AG04449 (cell line): ENCODE results near the gene SLC44A5.

Source experiments
- CTCF ChIA-PET: fragments of 350-600 bp; formaldehyde crosslinking; extraction: SDS; loops from one replicate; lab custom pipeline; 2021; ENCODE audit warnings: antibody characterized with exemption; lab: Yijun Ruan, JAX
- POLR2A ChIA-PET: fragments of 400-600, 350-600 bp; formaldehyde crosslinking; extraction: SDS; loops from one replicate; lab custom pipeline; 2020; ENCODE audit warnings: antibody characterized with exemption, inconsistent platforms; lab: Yijun Ruan, JAX
- DNase-seq: peaks from one replicate; pipeline ENCODE4 v3.0.0-alpha.2; 2010; ENCODE audit warnings: low read depth, low spot score
- H3K4me3 ChIP-seq: 2 replicates; pipeline ENCODE4 v1.5.1; 2011; ENCODE audit warnings: low read depth, mild to moderate bottlenecking, control low read depth, low read length
- TF ChIP-seq, protein P1 (sequence below): IDR thresholded peaks from one replicate; pipeline ENCODE4 v1.5.1; 2011; ENCODE audit warnings: mild to moderate bottlenecking, moderate library complexity, low read length, control low read depth, inconsistent platforms; ENCODE audit not compliant: insufficient read depth; ENCODE audit errors: missing control alignments

SLC44A5 gene

DNA sequence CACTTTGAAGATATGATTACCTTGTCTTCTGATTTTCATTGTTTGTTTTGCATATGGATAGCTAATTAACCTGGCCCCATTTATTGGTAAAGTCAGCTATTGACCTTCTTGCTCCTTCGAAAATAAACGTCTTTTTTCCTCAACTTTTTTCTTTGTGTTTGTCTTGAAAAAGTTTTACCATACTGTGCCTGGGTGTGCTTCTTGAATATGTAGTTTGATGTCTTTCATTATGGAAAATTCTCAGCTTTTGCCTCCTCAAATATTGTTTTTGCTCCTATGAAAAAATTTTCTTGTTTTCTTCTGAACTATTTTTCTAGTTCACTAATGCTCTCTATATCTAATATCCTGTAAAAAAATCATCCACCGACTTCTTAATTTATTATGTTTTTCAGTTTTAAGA is 451.8 kb downstream of the SLC44A5 start:
- ChIA-PET POLR2A (no interaction called here), CTCF (no interaction called here)
- H3K4me3 ChIP-seq: no peak overlapping the region

More for the DNA sequence above, 451.8 kb downstream of the SLC44A5 start:
- DNase-seq: no peak
- TF ChIP-seq, protein P1, sequence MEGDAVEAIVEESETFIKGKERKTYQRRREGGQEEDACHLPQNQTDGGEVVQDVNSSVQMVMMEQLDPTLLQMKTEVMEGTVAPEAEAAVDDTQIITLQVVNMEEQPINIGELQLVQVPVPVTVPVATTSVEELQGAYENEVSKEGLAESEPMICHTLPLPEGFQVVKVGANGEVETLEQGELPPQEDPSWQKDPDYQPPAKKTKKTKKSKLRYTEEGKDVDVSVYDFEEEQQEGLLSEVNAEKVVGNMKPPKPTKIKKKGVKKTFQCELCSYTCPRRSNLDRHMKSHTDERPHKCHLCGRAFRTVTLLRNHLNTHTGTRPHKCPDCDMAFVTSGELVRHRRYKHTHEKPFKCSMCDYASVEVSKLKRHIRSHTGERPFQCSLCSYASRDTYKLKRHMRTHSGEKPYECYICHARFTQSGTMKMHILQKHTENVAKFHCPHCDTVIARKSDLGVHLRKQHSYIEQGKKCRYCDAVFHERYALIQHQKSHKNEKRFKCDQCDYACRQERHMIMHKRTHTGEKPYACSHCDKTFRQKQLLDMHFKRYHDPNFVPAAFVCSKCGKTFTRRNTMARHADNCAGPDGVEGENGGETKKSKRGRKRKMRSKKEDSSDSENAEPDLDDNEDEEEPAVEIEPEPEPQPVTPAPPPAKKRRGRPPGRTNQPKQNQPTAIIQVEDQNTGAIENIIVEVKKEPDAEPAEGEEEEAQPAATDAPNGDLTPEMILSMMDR: no peak
